Adrenal gland (tissue), 12 donors: ENCODE results near the gene CELA1. TPM values are rescaled to one million over a fixed set of nuclear protein-coding genes. Genes with fewer than 3 reads are reported as not detected.

Experiments
- DNase-seq, 7 donors: peaks; one replicate each; pipeline ENCODE4 v3.0.0-alpha.2; 2019 to 2020
- H3K27ac ChIP-seq, 5 donors: fragments of 200-600 bp; sonication (generic) in 4 of 5; 1 replicate in 3 of 5; 2 replicates in 2 of 5; pipeline versions ENCODE4 v1.5.1 to v1.8.0; 2016 to 2020; ENCODE audit warnings: mild to moderate bottlenecking in 1 of 5
- H3K27me3 ChIP-seq: fragments of 200-600 bp; 2 replicates; pipeline ENCODE4 v1.8.0; 2021
- H3K36me3 ChIP-seq, 2 donors: fragments of 200-600 bp; replicated peaks in 1 of 2; 1 replicate in 1 of 2; 2 replicates in 1 of 2; pipeline versions ENCODE4 v1.5.1 to v1.8.0; 2018 to 2022
- H3K4me1 ChIP-seq, 2 donors: fragments of 200-600 bp; replicated peaks in 1 of 2; 1 replicate in 1 of 2; 2 replicates in 1 of 2; pipeline versions ENCODE4 v1.5.1 to v1.8.0; 2018 to 2021
- H3K4me3 ChIP-seq, 4 donors: fragments of 200-600 bp; sonication (generic) in 3 of 4; one replicate each; pipeline ENCODE4 v1.5.1; 2016 to 2018
- H3K9me3 ChIP-seq, 3 donors: fragments of 200-600 bp; sonication (generic) in 1 of 3; replicated peaks in 1 of 3; 1 replicate in 2 of 3; 2 replicates in 1 of 3; pipeline versions ENCODE4 v1.5.1 to v1.8.0; 2016 to 2021
- CTCF ChIP-seq, 6 experiments: fragments of 450-650 bp in 4 of 6; fragments of 200-600 bp in 2 of 6; sonication (generic) in 1 of 6; IDR thresholded peaks; 1 replicate in 5 of 6; 2 replicates in 1 of 6; pipeline versions ENCODE4 v1.5.1 to v1.8.0; 2016 to 2021; ENCODE audit warnings: antibody characterized with exemption in 6 of 6, mild to moderate bottlenecking in 2 of 6, moderate library complexity in 1 of 6
- POLR2A ChIP-seq, 2 donors: fragments of 450-650 bp; IDR thresholded peaks; one replicate each; pipeline ENCODE4 v1.6.1; 2017; ENCODE audit warnings: antibody characterized with exemption in 2 of 2, mild to moderate bottlenecking in 2 of 2, moderate library complexity in 1 of 2
- WGBS, 4 donors: extraction: QIAGEN DNeasy Blood & Tissue Kit in 2 of 4; methylation state at CpG; one replicate each; pipeline versions ENCODE4 v1.1.5 to v1.1.7; 2013 to 2017; 5-methylcytosine and 5-hydroxymethylcytosine counted together
- intact Hi-C, 2 donors: fragments of 100-400 bp; cut with DNase I; formaldehyde crosslinking; loops; one replicate each; pipeline versions ENCODE4 v1.14.1 to v1.15.0; 2022 to 2023
- polyA plus RNA-seq, 3 donors: library from polyadenylated mRNA; stranded (reverse); fragments of 200-250 nt in 2 of 3; fragments of 350-450 nt in 1 of 3; fragmentation: Illumina TruSeq in 1 of 3; extraction: RNeasy Lipid Tissue Mini Kit (QIAGEN cat#74804) in 1 of 3; gene quantifications; one replicate each; pipeline ENCODE4 v1.2.3, GENCODE V29; 2013 to 2014
- total RNA-seq, 9 donors: library from RNA; depleted of rRNA in 4 of 9; stranded (reverse); fragments of >200 nt in 4 of 9; fragments of 120-200 nt in 1 of 9; fragmentation: NEBNext Ultra II Directional in 1 of 9; extraction: Animal tissue kit (Norgen Biotek cat#: 25700) in 1 of 9; gene quantifications; one replicate each; pipeline versions ENCODE4 v1.1.0 to v1.2.4, GENCODE V29; 2013 to 2023
- donor health status: healthy with polysubstance abuse.
- donor health status: Bipolar disorder and iron deficiency.
- donor health status: DM: yes; HTN: yes; CAD: no.
- donor health status: DM: no; HTN: no; CAD: no.
- donor health status: DM: no; HTN: no; CAD: no.
- donor health status: DM: yes; HTN: yes; CAD: no.

CELA1 gene
- total and polyA plus RNA-seq, 12 donors, result 0.11 to 9.4 (median 1.1) TPM; not detected in 1

GRCh38 chr12:51378749-51379148 lies 32.3 kb upstream of the CELA1 start:
- no peaks in the 10 kb centered on the region for H3K9me3 ChIP-seq
- no peaks in the 10 kb centered on the region for H3K36me3 ChIP-seq
- 74 to 100% (median 86%) methylated on average over 2 of the region's 2 CpGs for WGBS, 4 donors
- H3K4me3 ChIP-seq, result no peak overlapping the region
- DNase-seq, result no peak
- intact Hi-C loops, result no loop called here
- no peak overlapping the region for H3K27ac ChIP-seq
- H3K27me3 ChIP-seq, result no peaks in the 10 kb centered on the region
- TF ChIP-seq POLR2A (IDR thresholded peaks at IDR 0.05), result no peak
- no peak for TF ChIP-seq CTCF (IDR thresholded peaks at IDR 0.05)
- no peaks in the 10 kb centered on the region for H3K4me1 ChIP-seq

- no peak for TF ChIP-seq CTCF (IDR thresholded peaks at IDR 0.05)
- no peak for TF ChIP-seq POLR2A (IDR thresholded peaks at IDR 0.05)
- Histone ChIP-seq H3K27me3 (no peaks in the 10 kb centered on the region), H3K27ac (no peak overlapping the region), H3K9me3 (no peaks in the 10 kb centered on the region), H3K36me3 (no peaks in the 10 kb centered on the region), H3K4me1 (no peaks in the 10 kb centered on the region), H3K4me3 (no peak overlapping the region)
- intact Hi-C loops, result no loop called here
- 77 to 89% (median 85%) methylated on average over 2 to 11 of the region's 11 CpGs for WGBS, 4 donors
- no peak for DNase-seq
These were observed 30.9 kb upstream of the CELA1 start for GRCh38 chr12:51377099-51377984.

- TF ChIP-seq POLR2A (IDR thresholded peaks at IDR 0.05), result no peak
- TF ChIP-seq CTCF (IDR thresholded peaks at IDR 0.05), result no peak
- WGBS, 4 donors, result 79 to 85% (median 82%) methylated on average over 5 of the region's 5 CpGs
- peaks cover 5 to 9% of the 10 kb centered on the region in 2 donors for H3K4me1 ChIP-seq
- H3K9me3 ChIP-seq, result no peaks in the 10 kb centered on the region
- no peak overlapping the region for H3K27ac ChIP-seq
- no peak for DNase-seq
- intact Hi-C loops, result no loop called here
- H3K4me3 ChIP-seq, result no peak overlapping the region
- H3K27me3 ChIP-seq, result no peaks in the 10 kb centered on the region
- H3K36me3 ChIP-seq, result no peaks in the 10 kb centered on the region
These were observed 28.4 kb upstream of the CELA1 start for GRCh38 chr12:51374856-51375255.

- Histone ChIP-seq H3K9me3 (no peaks in the 10 kb centered on the region), H3K4me1 (peaks cover 5 to 9% of the 10 kb centered on the region in 2 donors), H3K27ac (no peak overlapping the region), H3K36me3 (no peaks in the 10 kb centered on the region), H3K4me3 (no peak overlapping the region), H3K27me3 (no peaks in the 10 kb centered on the region)
- 61 to 85% (median 68%) methylated on average over 2 of the region's 2 CpGs; no CpG with 5 or more reads in 1 of the 4 donors for WGBS, 4 donors
- intact Hi-C loops, result no loop called here
- TF ChIP-seq POLR2A (IDR thresholded peaks at IDR 0.05) (no peak), CTCF (IDR thresholded peaks at IDR 0.05) (no peak)
- DNase-seq, result no peak
These were observed 27.9 kb upstream of the CELA1 start for GRCh38 chr12:51374361-51374760.
